HG02588 (cell line): ENCODE data around the gene TPBGL.

ENCODE experiments used
- ATAC-seq: cut with Tn5 transposase; IDR thresholded peaks from one replicate; pipeline ENCODE4 v1.9.1; 2021; ENCODE audit warnings: mild to moderate bottlenecking, moderate library complexity; ENCODE audit not compliant: unreplicated experiment

Gene TPBGL

GRCh38 chr11:75289919-75290318, 49.3 kb downstream of the TPBGL start:
- no peak for ATAC-seq

GRCh38 chr11:75291741-75292140, 51.2 kb downstream of the TPBGL start:
- ATAC-seq: no peak

- ATAC-seq: no peak
Measured at GRCh38 chr11:75292943-75293342, 52.4 kb downstream of the TPBGL start.
